Stimulated activated naive CD4-positive, alpha-beta T cell (primary cell): ENCODE data around the gene TRANK1.
"Not testable (repeated sequence)": the region's sequence is repeated elsewhere in the genome, so short reads cannot be mapped to it uniquely, and the experiment has no call there.

Experiments
- DNase-seq, 6 experiments: peaks; one replicate each; lab custom pipeline; 2025; lab: John Stamatoyannopoulos, UW

TRANK1 gene

DNA sequence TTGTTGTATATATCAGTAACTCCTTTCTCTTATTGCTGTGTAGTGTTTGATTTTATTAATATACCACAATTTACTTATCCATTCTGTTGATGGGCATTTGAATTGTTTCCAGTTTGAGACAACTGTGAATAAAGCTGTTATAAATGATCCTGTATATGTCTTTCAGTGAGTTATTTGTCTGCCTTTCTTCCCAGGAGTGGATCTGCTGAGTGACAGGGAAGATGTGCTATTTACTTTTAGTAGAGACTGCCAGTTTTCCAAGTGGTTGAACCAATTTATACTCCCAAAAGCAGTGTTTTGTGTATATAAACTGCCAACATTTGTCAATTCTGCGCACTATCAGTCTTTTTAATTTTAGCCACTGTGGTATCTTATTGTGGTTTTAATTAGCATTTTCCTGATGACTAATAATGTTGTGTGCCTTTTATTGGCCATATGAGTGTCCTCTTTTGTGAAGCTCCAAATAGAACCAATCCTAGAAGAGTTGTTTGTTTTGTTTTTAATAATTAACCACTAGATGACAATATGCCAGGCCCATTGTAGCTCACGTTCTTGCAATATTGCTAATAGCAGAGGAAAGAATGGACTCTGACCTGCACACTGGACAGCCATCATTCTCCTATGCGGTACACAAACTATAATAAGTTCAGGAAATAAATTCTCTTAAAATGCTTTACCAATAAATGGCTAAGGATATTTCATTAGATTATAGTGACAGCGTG, 25.3 kb downstream of the TRANK1 start:
- DNase-seq = no peak

DNA sequence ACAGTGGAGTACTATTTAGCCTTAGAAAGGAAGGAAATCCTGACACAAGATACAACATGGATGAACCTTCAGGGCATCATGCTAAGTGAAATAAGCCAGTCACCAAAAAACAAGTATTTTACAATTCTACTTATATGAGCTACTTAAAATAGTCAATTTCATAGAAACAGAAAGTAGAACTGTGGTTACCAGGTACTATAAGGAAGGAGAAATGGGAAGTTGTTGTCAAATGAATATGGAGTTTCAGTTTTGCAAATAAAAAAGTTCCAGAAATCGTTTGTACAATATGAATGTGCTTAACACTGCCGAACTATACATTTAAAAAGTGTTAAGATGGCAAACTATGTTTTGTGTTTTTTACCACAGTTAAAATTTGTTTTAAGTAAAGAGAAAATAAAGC, 26.8 kb downstream of the TRANK1 start:
- DNase-seq = no peak

- DNase-seq = peak in 3 of 6 experiments; percentile 37 to 64 (median 53)
Observed at GRCh38 chr3:36911990-36912804, 32.7 kb downstream of the TRANK1 start.

- no peak for DNase-seq
Observed at GRCh38 chr3:36909666-36910065, 35.2 kb downstream of the TRANK1 start.

- DNase-seq = no peak
Observed at GRCh38 chr3:36909181-36909580, 35.7 kb downstream of the TRANK1 start.

- DNase-seq = no peak
Observed at GRCh38 chr3:36908647-36909180, 36.1 kb downstream of the TRANK1 start.

DNA sequence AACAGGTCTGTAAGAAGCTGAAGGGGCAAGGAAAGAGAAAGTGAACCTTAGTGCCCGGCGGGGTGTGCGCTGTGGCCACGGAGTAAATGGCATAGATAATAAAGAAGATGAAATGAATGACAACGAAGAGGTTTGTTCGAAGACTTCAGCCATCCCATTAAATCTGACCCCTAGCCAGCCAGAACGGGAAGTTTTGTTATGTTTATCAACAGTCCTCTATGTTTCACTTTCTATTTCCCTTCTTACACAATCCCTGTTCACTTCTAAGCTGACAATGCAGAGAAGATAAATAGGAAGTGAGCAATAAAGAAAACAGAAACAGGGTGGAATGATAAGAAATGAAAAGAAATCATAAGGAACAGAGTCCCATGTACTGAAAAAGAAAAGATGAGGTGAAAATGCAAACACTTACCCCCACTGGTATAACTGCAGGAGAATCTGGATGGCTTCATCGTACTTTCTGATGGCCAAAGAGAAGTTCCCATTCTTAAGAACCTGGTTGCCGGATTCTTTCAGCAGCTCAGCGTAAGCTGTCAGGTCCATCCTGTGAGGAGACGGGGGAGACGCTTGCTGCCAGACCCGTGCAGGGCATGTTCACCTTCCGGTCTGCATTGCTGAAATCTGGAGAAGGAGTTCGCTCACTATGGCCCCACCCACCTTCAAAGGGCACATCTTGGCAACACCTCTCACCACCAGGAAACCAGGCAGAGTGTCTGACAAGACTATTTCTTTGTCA, 36.8 kb downstream of the TRANK1 start:
- DNase-seq = peak; percentile 47 to 69 (median 57)

- peak in 2 of 6 experiments; percentile 19 to 39 for DNase-seq
Observed at GRCh38 chr3:36906504-36907149, 38.2 kb downstream of the TRANK1 start.

GRCh38 chr3:36905545-36905944, 39.3 kb downstream of the TRANK1 start:
- no peak for DNase-seq

- no peak for DNase-seq
Observed at GRCh38 chr3:36904641-36905040, 40.2 kb downstream of the TRANK1 start.

- not testable (repeated sequence) for DNase-seq
Observed at GRCh38 chr3:36904065-36904464, 40.8 kb downstream of the TRANK1 start.

DNA sequence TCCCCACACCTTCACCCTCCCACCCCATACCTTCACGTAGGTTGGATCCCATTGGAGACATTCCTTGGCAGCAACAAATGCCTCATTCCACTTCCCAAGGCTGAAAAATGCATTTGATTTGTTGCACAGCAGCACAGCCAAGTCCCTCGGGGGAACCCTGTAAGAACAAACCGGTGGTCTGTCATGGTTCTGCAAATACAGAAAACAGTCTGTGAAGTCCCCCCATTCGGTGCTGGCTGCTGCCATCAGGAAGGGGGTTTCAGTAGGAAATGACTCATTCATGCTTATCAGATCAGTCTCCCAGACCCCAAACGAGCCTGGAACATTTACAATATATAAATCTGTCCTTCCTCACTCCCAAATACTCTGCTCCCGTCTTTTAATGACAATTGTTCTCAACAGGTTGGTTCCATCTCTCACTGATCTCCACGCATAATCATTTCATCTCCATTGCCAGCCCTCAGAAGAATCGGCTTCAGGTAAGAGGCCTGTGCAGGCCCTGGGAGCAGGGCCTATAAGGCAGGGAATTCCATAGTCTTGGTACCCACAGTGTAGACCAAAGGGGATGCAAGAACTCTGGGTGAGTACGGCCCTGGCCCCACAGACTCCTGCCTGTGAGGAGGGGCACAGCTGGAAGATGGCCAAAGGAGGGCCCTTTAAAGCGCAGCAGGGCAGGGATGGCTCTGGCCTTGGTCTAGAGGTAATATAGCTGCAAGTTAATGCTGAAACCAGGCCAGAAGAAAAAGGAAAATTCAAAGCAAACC, 41.6 kb downstream of the TRANK1 start:
- no peak for DNase-seq

DNA sequence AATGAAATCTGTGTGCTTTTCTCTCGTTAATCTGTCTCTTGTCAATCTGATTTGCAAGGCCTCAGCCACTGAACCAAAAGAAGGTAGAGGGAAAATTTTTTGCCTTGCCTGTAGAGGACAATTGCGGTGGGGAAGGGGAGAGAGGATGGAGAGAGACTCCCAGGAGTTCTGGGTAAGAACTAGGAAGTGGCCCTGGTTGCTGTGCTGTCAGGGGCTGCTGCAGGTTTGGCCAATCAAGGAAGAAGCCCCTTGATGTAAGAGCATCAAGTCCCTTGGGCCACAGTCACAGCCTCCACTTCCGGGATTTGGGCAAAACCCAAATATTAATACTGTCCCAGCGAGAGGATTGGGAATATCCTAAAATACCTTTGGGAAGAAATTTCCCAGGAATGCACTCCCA, 43.3 kb downstream of the TRANK1 start:
- DNase-seq = no peak

DNA sequence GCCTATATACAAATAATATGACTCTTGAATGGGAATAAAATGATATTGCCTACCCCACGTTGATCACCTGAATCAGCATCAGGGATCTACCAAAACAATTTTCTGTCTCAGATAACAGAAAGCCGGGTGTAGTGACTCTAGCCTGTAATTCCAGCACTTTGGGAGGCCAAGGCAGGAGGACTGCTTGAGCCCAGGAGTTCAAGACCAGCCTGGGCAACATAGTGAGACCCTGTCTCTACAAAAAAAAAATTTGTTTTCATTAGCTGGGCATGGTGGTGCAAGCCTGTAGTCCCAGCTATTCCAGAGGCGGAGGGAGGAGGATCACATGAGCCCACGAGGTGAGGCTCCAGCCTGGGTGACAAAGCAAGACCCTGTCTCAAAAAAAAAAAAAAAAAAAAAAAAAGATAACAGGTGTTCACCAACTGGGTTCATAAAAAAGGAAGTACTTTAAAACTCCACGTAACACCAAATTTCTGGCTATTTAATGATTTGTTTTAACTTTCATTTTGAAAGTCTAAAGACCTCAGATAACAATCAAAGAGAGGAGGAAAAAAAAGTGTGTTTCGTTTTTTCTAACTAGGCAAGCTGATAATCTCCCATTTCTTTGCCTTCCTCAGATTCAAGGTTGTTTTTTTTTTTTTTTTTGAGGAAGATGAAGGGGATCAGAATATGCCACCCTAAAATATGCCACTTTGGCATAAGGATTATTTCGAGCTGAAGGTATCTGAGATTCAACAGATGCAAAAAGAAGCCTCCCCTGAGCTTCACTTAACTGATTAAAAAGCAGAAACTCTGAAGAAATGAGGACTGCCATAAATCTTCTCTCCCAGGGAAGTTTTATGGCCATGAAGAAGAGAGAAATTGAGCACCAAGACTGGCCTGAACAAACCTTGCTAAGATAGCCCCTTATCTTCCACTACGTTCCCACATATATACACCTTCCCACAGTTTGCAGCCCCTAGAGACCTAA, 44.1 kb downstream of the TRANK1 start:
- peak in 2 of 6 experiments; percentile 16 to 26 for DNase-seq

DNA sequence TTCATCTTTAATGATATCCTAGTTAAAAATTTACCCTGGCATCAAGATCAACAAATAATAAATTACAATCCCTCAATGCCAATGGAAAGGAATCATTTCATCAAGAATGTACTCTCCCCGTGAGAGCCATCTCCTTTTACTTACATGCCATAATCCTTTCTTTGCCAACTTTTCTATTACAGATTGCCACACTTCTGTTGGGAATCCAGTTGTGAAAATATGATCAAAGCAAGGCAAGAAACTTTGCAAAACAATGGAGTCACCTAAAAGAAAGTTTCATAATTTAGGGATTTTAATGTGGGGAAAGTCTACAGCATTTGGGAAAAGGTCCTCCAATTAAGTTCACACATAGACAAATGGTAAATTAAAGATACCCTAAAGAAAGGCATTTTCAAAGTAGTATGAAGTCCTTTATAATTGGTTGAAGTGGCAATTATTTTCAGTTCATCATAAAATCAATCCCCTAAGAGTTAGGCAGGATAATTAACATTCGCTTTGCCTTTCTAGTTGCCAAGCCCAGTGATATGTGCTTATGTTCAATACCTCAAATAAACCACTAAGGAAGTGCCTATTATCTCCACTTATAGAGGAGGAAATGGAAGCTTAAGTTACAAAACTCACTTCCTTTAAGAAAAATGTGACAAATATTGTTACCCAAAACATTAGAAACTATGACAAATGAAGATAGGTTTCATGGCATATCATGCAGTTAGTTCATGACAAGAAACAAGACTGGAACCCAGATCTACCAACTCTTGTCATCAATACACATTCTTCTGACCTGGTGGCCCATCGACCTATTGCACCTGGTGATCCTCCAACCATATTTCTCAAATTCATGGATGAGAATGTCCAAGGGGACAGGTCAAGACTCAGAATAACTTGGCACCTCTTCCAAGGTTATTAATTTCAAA, 49.1 kb downstream of the TRANK1 start:
- peak in 2 of 6 experiments; percentile 8 to 9 for DNase-seq

DNA sequence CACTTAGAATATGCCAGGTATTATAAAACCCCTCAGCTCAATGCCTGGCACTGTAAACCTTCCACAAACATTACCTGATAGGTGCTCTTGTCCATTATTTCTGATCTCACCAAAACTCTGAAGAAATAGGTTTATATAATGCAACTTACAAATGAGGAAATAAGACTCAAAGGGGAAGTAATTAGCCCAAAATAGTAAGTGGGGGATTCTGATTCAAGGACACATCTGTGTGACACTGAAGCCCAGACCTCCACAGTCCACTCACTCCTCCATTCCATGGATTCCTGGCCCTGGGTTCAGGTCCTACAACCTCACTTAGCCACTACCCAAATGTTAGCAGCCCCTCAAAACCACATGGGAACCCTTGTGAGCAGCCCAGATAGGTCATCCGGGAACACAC, 49.9 kb downstream of the TRANK1 start:
- DNase-seq = no peak

DNA sequence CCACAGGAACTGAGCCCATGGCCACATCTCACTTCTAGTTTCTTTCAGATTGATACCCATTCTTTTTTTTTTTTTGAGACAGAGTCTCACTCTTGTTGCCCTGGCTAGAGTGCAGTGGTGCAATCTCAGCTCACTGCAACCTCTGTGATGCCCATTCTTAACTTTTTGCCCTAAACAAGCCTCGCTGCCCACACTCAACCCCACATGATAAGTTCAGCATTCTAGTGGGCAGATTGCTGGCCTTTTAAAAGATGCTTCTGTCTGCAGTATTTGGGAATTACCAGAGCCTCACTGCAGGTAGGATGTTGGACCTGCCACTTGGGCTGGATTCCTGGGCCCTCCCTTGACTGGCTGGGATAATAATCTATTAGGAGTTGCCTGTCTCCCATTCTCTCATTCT, 51.0 kb downstream of the TRANK1 start:
- DNase-seq = no peak

DNA sequence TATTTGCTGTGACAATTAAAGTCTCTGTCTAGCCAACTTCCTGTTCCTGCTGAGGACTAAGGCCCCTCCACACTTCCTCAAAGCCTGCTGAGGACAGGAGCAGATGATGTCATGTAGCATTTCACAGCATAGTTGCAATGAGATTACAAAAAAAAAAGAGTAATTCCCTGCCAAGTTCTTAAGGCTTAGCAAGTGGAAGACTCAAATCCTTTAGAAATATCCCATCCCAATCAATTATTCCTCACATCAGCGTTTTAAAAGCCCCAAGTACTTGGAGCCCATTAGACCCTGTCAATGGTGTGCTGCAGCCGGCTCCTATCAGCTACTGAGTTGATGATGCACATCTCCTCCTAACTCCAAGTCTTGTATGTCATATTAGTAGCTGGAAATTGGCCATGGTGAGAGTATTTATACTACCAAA, 51.7 kb downstream of the TRANK1 start:
- peak in 5 of 6 experiments; percentile 10 to 78 (median 45) for DNase-seq
